Measurements from ENCODE around the gene DNHD1.

The DNHD1 gene

GRCh38 chr11:6472934-6473333, 24.1 kb upstream of the DNHD1 start:
- Mint-ChIP-seq H3K27me3 (no peaks in the 10 kb centered on the region), H3K27ac (peak overlapping the region; percentile 83), H3K4me3 (peak overlapping the region; percentile 89), H3K36me3 (peaks cover 3% of the 10 kb centered on the region), H3K9me3 (no peaks in the 10 kb centered on the region), H3K4me1 (peaks cover 6% of the 10 kb centered on the region)
- DNase-seq (ENCODE audit: low spot score in 2 of 2) (no peak), ATAC-seq (ENCODE audit: low read depth) (no peak)

GRCh38 chr11:6473451-6474412, 23.3 kb upstream of the DNHD1 start, which contains the start of gene TRIM3:
Gene TRIM3, minus strand, starts transcription at chr11:6473941. Its CDS starts 8,246 bp downstream, at chr11:6465695.
- Mint-ChIP-seq H3K4me1 (peaks cover 6% of the 10 kb centered on the region), H3K9me3 (no peaks in the 10 kb centered on the region), H3K27me3 (no peaks in the 10 kb centered on the region), H3K4me3 (peak within 1 kb of the TSS; percentile 89), H3K36me3 (peaks cover 5% of the 10 kb centered on the region), H3K27ac (peak within 1 kb of the TSS; percentile 83)
- ATAC-seq (ENCODE audit: low read depth) (peak; percentile 83), DNase-seq (ENCODE audit: low spot score in 2 of 2) (peak; percentile 42 to 50)

GRCh38 chr11:6474413-6474792, 22.7 kb upstream of the DNHD1 start:
- Mint-ChIP-seq H3K4me3 (peak overlapping the region; percentile 86), H3K4me1 (peaks cover 6% of the 10 kb centered on the region), H3K9me3 (no peaks in the 10 kb centered on the region), H3K36me3 (peaks cover 5% of the 10 kb centered on the region), H3K27ac (no peak overlapping the region), H3K27me3 (no peaks in the 10 kb centered on the region)
- DNase-seq (ENCODE audit: low spot score in 2 of 2), result no peak
- no peak for ATAC-seq (ENCODE audit: low read depth)

GRCh38 chr11:6474806-6475500, 22.1 kb upstream of the DNHD1 start:
- ATAC-seq (ENCODE audit: low read depth), result no peak
- H3K27ac Mint-ChIP-seq, result peak overlapping the region; percentile 54
- no peaks in the 10 kb centered on the region for H3K9me3 Mint-ChIP-seq
- H3K4me1 Mint-ChIP-seq, result peaks cover 8% of the 10 kb centered on the region
- no peak for DNase-seq (ENCODE audit: low spot score in 2 of 2)
- H3K27me3 Mint-ChIP-seq, result no peaks in the 10 kb centered on the region
- H3K36me3 Mint-ChIP-seq, result peaks cover 5% of the 10 kb centered on the region
- H3K4me3 Mint-ChIP-seq, result peak overlapping the region; percentile 11

GRCh38 chr11:6475936-6476335, 21.1 kb upstream of the DNHD1 start:
- Mint-ChIP-seq H3K27me3 (no peaks in the 10 kb centered on the region), H3K4me3 (no peak overlapping the region), H3K36me3 (peaks cover 5% of the 10 kb centered on the region)

GRCh38 chr11:6476571-6476970, 20.5 kb upstream of the DNHD1 start:
- peaks cover 18% of the 10 kb centered on the region for H3K4me1 Mint-ChIP-seq
- H3K9me3 Mint-ChIP-seq, result no peaks in the 10 kb centered on the region
- H3K36me3 Mint-ChIP-seq, result peaks cover 5% of the 10 kb centered on the region
- DNase-seq (ENCODE audit: low spot score in 2 of 2) (no peak), ATAC-seq (ENCODE audit: low read depth) (no peak)
- H3K27me3 Mint-ChIP-seq, result no peaks in the 10 kb centered on the region
- no peak overlapping the region for H3K4me3 Mint-ChIP-seq
- no peak overlapping the region for H3K27ac Mint-ChIP-seq

More at GRCh38 chr11:6475936-6476335, 21.1 kb upstream of the DNHD1 start:
- Mint-ChIP-seq H3K9me3 (no peaks in the 10 kb centered on the region), H3K4me1 (peaks cover 16% of the 10 kb centered on the region), H3K27ac (peak overlapping the region; percentile 54)
- DNase-seq (ENCODE audit: low spot score in 2 of 2) (no peak), ATAC-seq (ENCODE audit: low read depth) (no peak)

GRCh38 chr11:6480299-6480914, 16.7 kb upstream of the DNHD1 start:
- no peaks in the 10 kb centered on the region for H3K9me3 Mint-ChIP-seq

GRCh38 chr11:6481012-6481923, 15.8 kb upstream of the DNHD1 start, which contains the start of the genes ARFIP2 and TIMM10B:
Gene ARFIP2, minus strand, starts transcription at chr11:6481331. Its CDS starts 910 bp downstream, at chr11:6480421.
Gene TIMM10B, plus strand, starts transcription at chr11:6481501. Its CDS starts 16 bp downstream, at chr11:6481517.
- peaks cover 12% of the 10 kb centered on the region for H3K36me3 Mint-ChIP-seq
- no peaks in the 10 kb centered on the region for H3K27me3 Mint-ChIP-seq
- no peaks in the 10 kb centered on the region for H3K9me3 Mint-ChIP-seq
- H3K4me3 Mint-ChIP-seq, result peak within 1 kb of the TSS; percentile 93
- DNase-seq (ENCODE audit: low spot score in 2 of 2) (peak; percentile 92 to 94), ATAC-seq (ENCODE audit: low read depth) (peak; percentile 97)
- peak within 1 kb of the TSS; percentile 98 for H3K27ac Mint-ChIP-seq
- H3K4me1 Mint-ChIP-seq, result peaks cover 21% of the 10 kb centered on the region

More at GRCh38 chr11:6480299-6480914, 16.7 kb upstream of the DNHD1 start:
- ATAC-seq (ENCODE audit: low read depth), result no peak
- Mint-ChIP-seq H3K27ac (peak overlapping the region; percentile 98), H3K4me3 (peak overlapping the region; percentile 93), H3K36me3 (peaks cover 12% of the 10 kb centered on the region), H3K4me1 (peaks cover 21% of the 10 kb centered on the region), H3K27me3 (no peaks in the 10 kb centered on the region)
- no peak for DNase-seq (ENCODE audit: low spot score in 2 of 2)

- H3K36me3 Mint-ChIP-seq, result peaks cover 12% of the 10 kb centered on the region
- H3K4me1 Mint-ChIP-seq, result peaks cover 21% of the 10 kb centered on the region
- H3K9me3 Mint-ChIP-seq, result no peaks in the 10 kb centered on the region
- H3K4me3 Mint-ChIP-seq, result peak overlapping the region; percentile 93
- DNase-seq (ENCODE audit: low spot score in 2 of 2) (no peak), ATAC-seq (ENCODE audit: low read depth) (no peak)
- H3K27me3 Mint-ChIP-seq, result no peaks in the 10 kb centered on the region
- H3K27ac Mint-ChIP-seq, result peak overlapping the region; percentile 98
These were observed 15.2 kb upstream of the DNHD1 start for GRCh38 chr11:6481924-6482275.

GRCh38 chr11:6482441-6482840, 14.6 kb upstream of the DNHD1 start:
- peak overlapping the region; percentile 72 for H3K27ac Mint-ChIP-seq
- peaks cover 21% of the 10 kb centered on the region for H3K4me1 Mint-ChIP-seq
- H3K36me3 Mint-ChIP-seq, result peaks cover 12% of the 10 kb centered on the region
- H3K9me3 Mint-ChIP-seq, result no peaks in the 10 kb centered on the region
- peak overlapping the region; percentile 93 for H3K4me3 Mint-ChIP-seq
- ATAC-seq (ENCODE audit: low read depth), result no peak
- H3K27me3 Mint-ChIP-seq, result no peaks in the 10 kb centered on the region
- DNase-seq (ENCODE audit: low spot score in 2 of 2), result no peak

- ATAC-seq (ENCODE audit: low read depth) (no peak), DNase-seq (ENCODE audit: low spot score in 2 of 2) (no peak)
- H3K9me3 Mint-ChIP-seq, result no peaks in the 10 kb centered on the region
- H3K27ac Mint-ChIP-seq, result peak overlapping the region; percentile 72
- peaks cover 21% of the 10 kb centered on the region for H3K4me1 Mint-ChIP-seq
- peaks cover 8% of the 10 kb centered on the region for H3K36me3 Mint-ChIP-seq
- H3K27me3 Mint-ChIP-seq, result no peaks in the 10 kb centered on the region
- peak overlapping the region; percentile 19 for H3K4me3 Mint-ChIP-seq
These were observed 14.1 kb upstream of the DNHD1 start for GRCh38 chr11:6483015-6483414.

- no peak overlapping the region for H3K27ac Mint-ChIP-seq
- no peaks in the 10 kb centered on the region for H3K27me3 Mint-ChIP-seq
- no peak overlapping the region for H3K4me3 Mint-ChIP-seq
- no peak for ATAC-seq (ENCODE audit: low read depth)
- peaks cover 9% of the 10 kb centered on the region for H3K36me3 Mint-ChIP-seq
- H3K4me1 Mint-ChIP-seq, result peaks cover 14% of the 10 kb centered on the region
- H3K9me3 Mint-ChIP-seq, result no peaks in the 10 kb centered on the region
- no peak for DNase-seq (ENCODE audit: low spot score in 2 of 2)
These were observed 11.4 kb upstream of the DNHD1 start for GRCh38 chr11:6485661-6486060.

- ATAC-seq (ENCODE audit: low read depth) (no peak), DNase-seq (ENCODE audit: low spot score in 2 of 2) (no peak)
- H3K4me3 Mint-ChIP-seq, result no peak overlapping the region
- peaks cover 9% of the 10 kb centered on the region for H3K36me3 Mint-ChIP-seq
- H3K27me3 Mint-ChIP-seq, result no peaks in the 10 kb centered on the region
- H3K4me1 Mint-ChIP-seq, result peaks cover 9% of the 10 kb centered on the region
- no peak overlapping the region for H3K27ac Mint-ChIP-seq
- H3K9me3 Mint-ChIP-seq, result no peaks in the 10 kb centered on the region
These were observed 10.8 kb upstream of the DNHD1 start for GRCh38 chr11:6486256-6486655.

Data from memory B cell (primary cell).